Activated CD4-positive, alpha-beta T cell treated with anti-CD3 and anti-CD28 coated beads for 36 hours (primary cell): Measurements from ENCODE around the gene LIPH. TPM values are rescaled to one million over a fixed set of nuclear protein-coding genes. Genes with fewer than 3 reads are reported as not detected.

ENCODE experiments used
- ATAC-seq: fragments of 200-7000 bp; cut with Tn5 transposase; one replicate; pipeline ENCODE4 v1.10.0; 2021; ENCODE audit warnings: mild to moderate bottlenecking, moderate library complexity
- CTCF ChIA-PET: fragments of 350-600 bp; sonication (Branson Sonifier 250); formaldehyde crosslinking; loops from one replicate; lab custom pipeline; 2021; ENCODE audit warnings: antibody characterized with exemption; lab: Charles Lee
- POLR2A ChIA-PET: fragments of 350-600 bp; sonication (Branson Sonifier 250); formaldehyde crosslinking; loops from one replicate; lab custom pipeline; 2021; ENCODE audit warnings: antibody characterized with exemption, inconsistent platforms; lab: Charles Lee
- DNase-seq: peaks from one replicate; pipeline ENCODE4 v3.0.0-alpha.2; 2020
- H3K27ac Mint-ChIP-seq: one replicate; pipeline ENCODE4 v1.8.0; 2021; ENCODE audit warnings: mixed read lengths
- H3K27me3 Mint-ChIP-seq: one replicate; pipeline ENCODE4 v1.8.0; 2021; ENCODE audit warnings: mixed read lengths
- H3K36me3 Mint-ChIP-seq: one replicate; pipeline ENCODE4 v1.8.0; 2021; ENCODE audit warnings: low read depth, mixed read lengths
- H3K4me1 Mint-ChIP-seq: one replicate; pipeline ENCODE4 v1.8.0; 2021; ENCODE audit warnings: mixed read lengths
- H3K4me3 Mint-ChIP-seq: one replicate; pipeline ENCODE4 v1.8.0; 2021; ENCODE audit warnings: mild to moderate bottlenecking, moderate library complexity, mixed read lengths
- H3K9me3 Mint-ChIP-seq: one replicate; pipeline ENCODE4 v1.8.0; 2021; ENCODE audit warnings: low read depth, mixed read lengths
- intact Hi-C, 2 experiments: fragments of 100-400 bp; cut with DNase I in 1 of 2; cut with micrococcal nuclease in 1 of 2; formaldehyde crosslinking; loops; one replicate each; pipeline versions ENCODE4 v1.14.2 to v1.15.1; 2022 to 2024; cut with DNase I, micrococcal nuclease
- total RNA-seq, 2 experiments: library from RNA; stranded (reverse); gene quantifications; one replicate each; pipeline ENCODE4 v1.2.3, GENCODE V29; 2021

The LIPH gene
- total RNA-seq, 2 experiments from 2014 or later, result not detected

GRCh38 chr3:185549651-185550111 is 2.7 kb downstream of the LIPH start:
- Mint-ChIP-seq H3K4me1 (peaks cover 17% of the 10 kb centered on the region), H3K27me3 (no peaks in the 10 kb centered on the region), H3K9me3 (no peaks in the 10 kb centered on the region), H3K4me3 (no peak overlapping the region), H3K27ac (no peak overlapping the region), H3K36me3 (no peaks in the 10 kb centered on the region)
- ChIA-PET POLR2A (no interaction called here), CTCF (no interaction called here)
- no peak for ATAC-seq
- intact Hi-C loops, result no loop called here
- DNase-seq, result no peak

GRCh38 chr3:185549122-185549521 is 3.3 kb downstream of the LIPH start:
- no peak overlapping the region for H3K4me3 Mint-ChIP-seq
- no peaks in the 10 kb centered on the region for H3K36me3 Mint-ChIP-seq
- intact Hi-C loops, result no loop called here
- H3K27me3 Mint-ChIP-seq, result no peaks in the 10 kb centered on the region
- ChIA-PET POLR2A (no interaction called here), CTCF (no interaction called here)
- no peak for DNase-seq
- peak; percentile 44 for ATAC-seq
- no peaks in the 10 kb centered on the region for H3K9me3 Mint-ChIP-seq
- H3K27ac Mint-ChIP-seq, result no peak overlapping the region
- H3K4me1 Mint-ChIP-seq, result peaks cover 17% of the 10 kb centered on the region

- H3K27ac Mint-ChIP-seq, result no peak overlapping the region
- intact Hi-C loops, result no loop called here
- ChIA-PET CTCF (no interaction called here), POLR2A (no interaction called here)
- DNase-seq (no peak), ATAC-seq (no peak)
- no peaks in the 10 kb centered on the region for H3K36me3 Mint-ChIP-seq
- peaks cover 2% of the 10 kb centered on the region for H3K27me3 Mint-ChIP-seq
- no peaks in the 10 kb centered on the region for H3K9me3 Mint-ChIP-seq
- H3K4me1 Mint-ChIP-seq, result peaks cover 15% of the 10 kb centered on the region
- H3K4me3 Mint-ChIP-seq, result no peak overlapping the region
Observed at GRCh38 chr3:185540695-185541094, 11.7 kb downstream of the LIPH start.

- Mint-ChIP-seq H3K4me1 (peaks cover 15% of the 10 kb centered on the region), H3K27ac (no peak overlapping the region), H3K4me3 (no peak overlapping the region), H3K27me3 (peaks cover 2% of the 10 kb centered on the region), H3K36me3 (no peaks in the 10 kb centered on the region), H3K9me3 (no peaks in the 10 kb centered on the region)
- ChIA-PET CTCF (interaction anchor here (0.5 kb wide), 1 partner anchor 184 kb away, joined by 4 read pairs; no protein-coding TSS in a partner anchor), POLR2A (no interaction called here)
- DNase-seq (no peak), ATAC-seq (no peak)
- intact Hi-C loops, result no loop called here
Observed at GRCh38 chr3:185539934-185540333, 12.5 kb downstream of the LIPH start.

GRCh38 chr3:185537369-185537970 is 14.9 kb downstream of the LIPH start:
- H3K9me3 Mint-ChIP-seq, result no peaks in the 10 kb centered on the region
- POLR2A ChIA-PET, result interaction anchor here (0.6 kb wide), 1 partner anchor 105 kb away, joined by 3 read pairs; no protein-coding TSS in a partner anchor

GRCh38 chr3:185534511-185534910 is 17.9 kb downstream of the LIPH start:
- H3K27ac Mint-ChIP-seq, result no peak overlapping the region
- DNase-seq (no peak), ATAC-seq (no peak)
- no peaks in the 10 kb centered on the region for H3K9me3 Mint-ChIP-seq
- no peak overlapping the region for H3K4me3 Mint-ChIP-seq
- intact Hi-C loops, result no loop called here
- no peaks in the 10 kb centered on the region for H3K36me3 Mint-ChIP-seq
- no peaks in the 10 kb centered on the region for H3K27me3 Mint-ChIP-seq
- H3K4me1 Mint-ChIP-seq, result peaks cover 15% of the 10 kb centered on the region
- POLR2A ChIA-PET, result interaction anchor here (0.6 kb wide), 1 partner anchor 273 kb away, joined by 4 read pairs; no protein-coding TSS in a partner anchor
- CTCF ChIA-PET, result interaction anchor here (0.7 to 4.3 kb wide), 3 partner anchors 25 to 733 kb away, joined by 3 to 18 read pairs (median 3); no protein-coding TSS in a partner anchor

More at GRCh38 chr3:185537369-185537970, 14.9 kb downstream of the LIPH start:
- peak; percentile 73 for DNase-seq
- intact Hi-C loops, result no loop called here
- ATAC-seq, result peak; percentile 98
- no peaks in the 10 kb centered on the region for H3K36me3 Mint-ChIP-seq
- CTCF ChIA-PET, result interaction anchor here (1.7 kb wide), 1 partner anchor 8 kb away, joined by 5 read pairs; no protein-coding TSS in a partner anchor
- H3K27me3 Mint-ChIP-seq, result peaks cover 2% of the 10 kb centered on the region
- peak overlapping the region; percentile 87 for H3K27ac Mint-ChIP-seq
- no peak overlapping the region for H3K4me3 Mint-ChIP-seq
- H3K4me1 Mint-ChIP-seq, result peaks cover 15% of the 10 kb centered on the region

- H3K4me3 Mint-ChIP-seq, result no peak overlapping the region
- no peak for DNase-seq
- H3K4me1 Mint-ChIP-seq, result peaks cover 14% of the 10 kb centered on the region
- H3K27ac Mint-ChIP-seq, result no peak overlapping the region
- no peak for ATAC-seq
- ChIA-PET CTCF (interaction anchor here (4.3 kb wide), 1 partner anchor 27 kb away, joined by 18 read pairs; no protein-coding TSS in a partner anchor), POLR2A (no interaction called here)
- intact Hi-C loops, result no loop called here
- no peaks in the 10 kb centered on the region for H3K27me3 Mint-ChIP-seq
- H3K9me3 Mint-ChIP-seq, result no peaks in the 10 kb centered on the region
- no peaks in the 10 kb centered on the region for H3K36me3 Mint-ChIP-seq
Observed at GRCh38 chr3:185532901-185533300, 19.5 kb downstream of the LIPH start.

GRCh38 chr3:185530856-185531255 is 21.5 kb downstream of the LIPH start:
- H3K27ac Mint-ChIP-seq, result no peak overlapping the region
- peaks cover 1% of the 10 kb centered on the region for H3K27me3 Mint-ChIP-seq
- ATAC-seq (no peak), DNase-seq (no peak)
- H3K36me3 Mint-ChIP-seq, result no peaks in the 10 kb centered on the region
- H3K4me1 Mint-ChIP-seq, result no peaks in the 10 kb centered on the region
- no peak overlapping the region for H3K4me3 Mint-ChIP-seq
- H3K9me3 Mint-ChIP-seq, result no peaks in the 10 kb centered on the region
- POLR2A ChIA-PET, result no interaction called here
- CTCF ChIA-PET, result interaction anchor here (4.3 kb wide), 1 partner anchor 29 kb away, joined by 18 read pairs; no protein-coding TSS in a partner anchor
- intact Hi-C loops, result no loop called here

- no peak for ATAC-seq
- no peak overlapping the region for H3K27ac Mint-ChIP-seq
- peaks cover 9% of the 10 kb centered on the region for H3K27me3 Mint-ChIP-seq
- no peaks in the 10 kb centered on the region for H3K36me3 Mint-ChIP-seq
- H3K9me3 Mint-ChIP-seq, result no peaks in the 10 kb centered on the region
- intact Hi-C loops, result no loop called here
- CTCF ChIA-PET, result interaction anchor here (1.0 to 1.8 kb wide), 3 partner anchors 10 to 30 kb away, joined by 4 to 5 read pairs (median 5); partner anchors contain the start of gene LIPH
- POLR2A ChIA-PET, result no interaction called here
- DNase-seq, result no peak
- H3K4me3 Mint-ChIP-seq, result no peak overlapping the region
- H3K4me1 Mint-ChIP-seq, result no peaks in the 10 kb centered on the region
Observed at GRCh38 chr3:185528532-185528931, 23.9 kb downstream of the LIPH start.

GRCh38 chr3:185527364-185527763 is 25.0 kb downstream of the LIPH start:
- H3K4me1 Mint-ChIP-seq, result no peaks in the 10 kb centered on the region
- no peak overlapping the region for H3K4me3 Mint-ChIP-seq
- intact Hi-C loops, result no loop called here

GRCh38 chr3:185526349-185526951 is 25.9 kb downstream of the LIPH start:
- Mint-ChIP-seq H3K36me3 (no peaks in the 10 kb centered on the region), H3K27ac (no peak overlapping the region), H3K9me3 (no peaks in the 10 kb centered on the region), H3K4me1 (no peaks in the 10 kb centered on the region), H3K27me3 (peaks cover 15% of the 10 kb centered on the region), H3K4me3 (no peak overlapping the region)
- no peak for DNase-seq
- no peak for ATAC-seq
- intact Hi-C loops, result no loop called here
- ChIA-PET POLR2A (no interaction called here), CTCF (interaction anchor here (0.6 to 1.0 kb wide), 3 partner anchors 18 to 1170 kb away, joined by 3 read pairs; no protein-coding TSS in a partner anchor)

More at GRCh38 chr3:185527364-185527763, 25.0 kb downstream of the LIPH start:
- no peak for ATAC-seq
- ChIA-PET POLR2A (no interaction called here), CTCF (interaction anchor here (0.6 to 1.0 kb wide), 2 partner anchors 31 to 1170 kb away, joined by 3 read pairs; no protein-coding TSS in a partner anchor)
- no peaks in the 10 kb centered on the region for H3K9me3 Mint-ChIP-seq
- peaks cover 11% of the 10 kb centered on the region for H3K27me3 Mint-ChIP-seq
- no peaks in the 10 kb centered on the region for H3K36me3 Mint-ChIP-seq
- no peak for DNase-seq
- no peak overlapping the region for H3K27ac Mint-ChIP-seq
